Hematopoietic multipotent progenitor cell treated with erythropoietin and hydrocortisone succinate and interleukin-3 and kit ligand, for 17 days (in vitro differentiated cells): ENCODE results near the gene LIF.

Experiments used
- DNase-seq: peaks from one replicate; pipeline ENCODE4 v3.0.0-alpha.2; 2015; ENCODE audit warnings: low spot score

Gene LIF

GRCh38 chr22:30262917-30263741, 16.6 kb upstream of the LIF start:
- DNase-seq: peak; percentile 83

- no peak for DNase-seq
Measured at GRCh38 chr22:30262112-30262511, 15.6 kb upstream of the LIF start.

GRCh38 chr22:30261134-30261533, 14.6 kb upstream of the LIF start:
- DNase-seq: no peak

GRCh38 chr22:30260682-30261081, 14.1 kb upstream of the LIF start:
- no peak for DNase-seq

- no peak for DNase-seq
Measured at GRCh38 chr22:30260276-30260675, 13.7 kb upstream of the LIF start.

GRCh38 chr22:30254314-30254713, 7.8 kb upstream of the LIF start:
- DNase-seq: no peak

- no peak for DNase-seq
Measured at GRCh38 chr22:30253205-30253852, 6.8 kb upstream of the LIF start.

GRCh38 chr22:30252411-30253204, 6.0 kb upstream of the LIF start:
- no peak for DNase-seq

GRCh38 chr22:30251711-30252110, 5.2 kb upstream of the LIF start:
- DNase-seq: no peak

- no peak for DNase-seq
Measured at GRCh38 chr22:30250661-30251267, 4.2 kb upstream of the LIF start.

GRCh38 chr22:30250039-30250565, 3.5 kb upstream of the LIF start:
- no peak for DNase-seq

GRCh38 chr22:30249049-30250038, 2.8 kb upstream of the LIF start:
- DNase-seq: no peak

GRCh38 chr22:30248484-30248883, 1.9 kb upstream of the LIF start:
- DNase-seq: no peak

- DNase-seq: no peak
Measured at GRCh38 chr22:30247974-30248373, 1.4 kb upstream of the LIF start.

- no peak for DNase-seq
Measured at GRCh38 chr22:30247561-30247960, 1.0 kb upstream of the LIF start.

GRCh38 chr22:30246814-30247376, 336 bp upstream of the LIF start:
- no peak for DNase-seq

- DNase-seq: no peak
Measured at GRCh38 chr22:30245181-30245984, 1.2 kb downstream of the LIF start.

- no peak for DNase-seq
Measured at GRCh38 chr22:30244641-30245040, 1.9 kb downstream of the LIF start.

- no peak for DNase-seq
Measured at GRCh38 chr22:30244066-30244465, 2.5 kb downstream of the LIF start.

- DNase-seq: no peak
Measured at GRCh38 chr22:30243661-30244060, 2.9 kb downstream of the LIF start.
